Measurements from ENCODE around the gene ISM1.

ISM1 gene

DNA sequence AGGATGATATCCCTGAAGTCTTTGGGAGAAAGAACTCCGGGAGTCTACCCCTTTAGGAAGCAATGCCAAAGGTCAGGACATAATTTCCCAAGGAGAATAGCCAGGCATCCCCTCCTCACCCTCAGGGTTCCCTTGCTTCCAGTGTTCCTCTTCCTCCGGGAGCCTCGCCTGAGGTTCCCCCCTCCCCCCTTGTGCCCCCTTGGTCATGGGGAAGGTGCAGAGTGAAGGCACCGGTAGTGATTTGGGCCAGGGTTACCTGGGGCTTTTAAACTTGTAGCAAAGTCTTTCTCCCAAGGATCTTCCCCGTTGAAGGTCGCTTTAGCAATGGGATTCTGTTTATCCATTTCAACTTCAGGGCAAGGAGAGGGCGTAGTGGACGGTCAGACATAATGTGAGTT is 1.2 kb downstream of the ISM1 start:
- DNase-seq (ENCODE audit: extremely low read depth, low read depth), result no peak
- TF ChIP-seq, protein P1, sequence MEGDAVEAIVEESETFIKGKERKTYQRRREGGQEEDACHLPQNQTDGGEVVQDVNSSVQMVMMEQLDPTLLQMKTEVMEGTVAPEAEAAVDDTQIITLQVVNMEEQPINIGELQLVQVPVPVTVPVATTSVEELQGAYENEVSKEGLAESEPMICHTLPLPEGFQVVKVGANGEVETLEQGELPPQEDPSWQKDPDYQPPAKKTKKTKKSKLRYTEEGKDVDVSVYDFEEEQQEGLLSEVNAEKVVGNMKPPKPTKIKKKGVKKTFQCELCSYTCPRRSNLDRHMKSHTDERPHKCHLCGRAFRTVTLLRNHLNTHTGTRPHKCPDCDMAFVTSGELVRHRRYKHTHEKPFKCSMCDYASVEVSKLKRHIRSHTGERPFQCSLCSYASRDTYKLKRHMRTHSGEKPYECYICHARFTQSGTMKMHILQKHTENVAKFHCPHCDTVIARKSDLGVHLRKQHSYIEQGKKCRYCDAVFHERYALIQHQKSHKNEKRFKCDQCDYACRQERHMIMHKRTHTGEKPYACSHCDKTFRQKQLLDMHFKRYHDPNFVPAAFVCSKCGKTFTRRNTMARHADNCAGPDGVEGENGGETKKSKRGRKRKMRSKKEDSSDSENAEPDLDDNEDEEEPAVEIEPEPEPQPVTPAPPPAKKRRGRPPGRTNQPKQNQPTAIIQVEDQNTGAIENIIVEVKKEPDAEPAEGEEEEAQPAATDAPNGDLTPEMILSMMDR (IDR thresholded peaks at IDR 0.05; ENCODE audit: low read depth, low read length), result no peak

DNA sequence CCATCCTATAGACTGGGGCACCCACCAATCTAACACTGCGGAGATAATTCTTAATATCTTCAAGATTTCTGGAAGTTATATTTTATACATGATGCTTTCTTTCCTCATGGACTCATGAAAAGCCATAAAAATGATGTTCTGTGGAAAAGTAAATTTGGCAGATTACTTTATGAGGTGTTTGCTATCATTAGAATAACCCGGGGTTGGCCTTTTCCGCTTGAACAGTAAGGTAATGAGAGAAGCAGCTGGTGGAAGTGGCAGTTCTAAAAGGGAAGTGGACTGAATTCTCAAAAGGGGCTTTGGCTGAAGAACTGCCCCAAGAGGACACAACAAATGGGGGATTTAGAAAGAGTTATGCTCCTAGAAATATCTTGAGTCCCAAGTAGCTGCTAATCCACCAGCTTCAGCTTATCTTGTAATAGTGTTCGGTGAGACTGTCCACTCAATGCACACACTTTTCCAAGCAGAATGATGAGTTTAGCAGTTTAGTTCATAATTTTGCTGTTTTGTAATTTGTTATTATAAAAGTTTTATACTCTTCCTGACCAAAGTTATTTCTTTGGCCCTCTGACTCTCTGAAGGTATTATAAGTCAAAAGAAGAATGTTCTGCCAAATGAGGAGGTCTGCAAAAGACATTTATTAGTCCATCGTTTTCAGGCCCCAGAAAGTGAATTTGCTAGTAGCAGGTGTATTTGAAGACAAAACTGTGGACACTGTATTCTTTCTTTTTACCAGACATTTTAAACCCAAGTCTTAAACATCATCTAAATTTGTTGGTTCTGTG is 2.9 kb downstream of the ISM1 start:
- TF ChIP-seq, protein P1 (IDR thresholded peaks at IDR 0.05; ENCODE audit: low read depth, low read length), result no peak
- DNase-seq (ENCODE audit: extremely low read depth, low read depth), result no peak

DNA sequence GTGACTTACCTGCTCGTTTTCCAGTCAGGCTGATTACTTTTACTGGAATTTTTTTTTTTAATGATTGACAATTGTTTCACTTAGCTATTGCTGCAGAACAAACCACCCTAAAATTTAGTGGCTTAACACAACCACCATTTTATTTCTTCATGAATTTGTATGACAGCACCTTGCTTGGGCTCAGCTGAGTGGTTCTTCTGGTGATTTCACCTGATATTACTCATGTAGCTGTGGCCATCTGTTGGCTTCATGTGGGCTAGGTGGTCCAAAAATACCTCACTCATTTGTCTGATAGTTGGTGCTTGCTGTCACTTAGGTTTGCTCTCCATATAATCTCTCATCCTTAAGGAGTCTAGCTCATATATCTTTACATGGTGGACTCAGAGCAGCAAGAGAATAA is 5.3 kb downstream of the ISM1 start:
- TF ChIP-seq, protein P1 (IDR thresholded peaks at IDR 0.05; ENCODE audit: low read depth, low read length), result no peak

DNA sequence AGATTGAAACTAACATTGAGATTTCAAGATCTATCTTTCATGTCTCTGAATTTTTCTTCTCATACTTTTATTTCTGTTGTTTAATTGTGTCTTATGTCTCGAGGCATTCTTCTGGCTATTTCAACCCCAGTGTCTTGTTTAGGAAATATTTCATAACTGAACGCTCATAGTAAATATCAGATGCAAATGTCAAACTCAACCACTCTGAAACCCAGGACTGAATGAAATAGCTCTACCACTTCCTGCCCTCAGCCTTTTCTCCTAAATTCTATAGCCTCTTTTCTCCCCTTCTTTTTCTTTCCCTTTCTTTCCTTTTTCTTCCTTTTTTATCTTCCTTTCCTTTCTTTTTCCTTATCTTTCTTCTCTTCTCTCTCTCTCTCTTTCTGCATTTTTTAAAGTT is 7.7 kb downstream of the ISM1 start:
- DNase-seq (ENCODE audit: extremely low read depth, low read depth), result no peak
- TF ChIP-seq, protein P1 (IDR thresholded peaks at IDR 0.05; ENCODE audit: low read depth, low read length), result no peak

More for the DNA sequence above, 5.3 kb downstream of the ISM1 start:
- no peak for DNase-seq (ENCODE audit: extremely low read depth, low read depth)

DNA sequence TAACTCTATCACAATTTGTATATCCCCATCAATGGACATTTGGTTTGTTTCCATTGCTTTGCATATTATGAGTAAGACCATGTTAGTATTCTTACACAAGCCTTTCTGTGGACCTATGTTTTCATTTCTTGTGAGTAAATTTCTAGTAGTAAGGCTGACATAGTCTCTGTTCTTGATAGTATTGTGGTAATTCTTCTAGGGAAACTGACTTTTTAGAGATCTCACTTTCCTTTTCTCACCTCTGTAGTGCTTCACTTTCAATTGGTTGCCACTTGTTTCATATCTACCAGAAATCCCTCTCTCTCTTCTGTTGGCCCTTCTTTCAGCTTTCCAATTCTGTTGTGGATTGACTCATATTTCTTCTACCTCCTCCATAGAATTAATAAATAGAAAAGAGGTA is 8.5 kb downstream of the ISM1 start:
- DNase-seq (ENCODE audit: extremely low read depth, low read depth), result no peak

DNA sequence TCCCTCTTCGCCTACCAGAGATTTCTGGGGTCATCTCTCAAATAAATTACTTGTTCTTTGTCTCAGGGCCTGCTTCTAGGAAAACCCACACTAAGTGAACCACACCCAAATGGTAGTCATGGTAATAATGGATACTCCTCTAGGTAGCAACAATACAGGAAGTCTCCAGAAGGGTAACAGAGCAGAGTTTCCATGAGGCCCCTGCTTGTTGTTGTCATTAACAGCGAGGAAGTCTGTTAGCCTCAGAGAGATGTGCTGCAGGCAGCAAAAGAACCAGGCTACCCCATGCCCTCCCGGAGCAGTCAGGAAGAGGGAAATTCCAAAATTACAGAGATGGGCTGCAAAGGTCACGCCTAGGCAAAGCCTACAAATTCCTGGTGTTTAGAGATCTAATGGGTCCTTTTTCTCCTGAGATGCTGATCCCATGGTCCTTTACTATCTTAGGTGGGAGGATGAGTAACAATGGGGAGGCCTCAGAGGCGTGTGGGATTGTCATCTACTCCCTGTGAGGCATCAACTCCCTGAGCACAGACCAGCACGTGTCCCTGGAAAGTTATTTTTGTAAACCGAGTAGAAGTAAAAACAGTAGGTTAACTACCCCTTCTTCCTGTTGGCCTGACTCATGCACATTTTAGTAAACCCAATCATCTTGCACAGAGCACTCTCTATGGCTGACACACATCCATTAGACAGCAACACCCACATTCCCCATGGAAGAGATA is 10.1 kb downstream of the ISM1 start:
- TF ChIP-seq, protein P1 (IDR thresholded peaks at IDR 0.05; ENCODE audit: low read depth, low read length), result no peak
- DNase-seq (ENCODE audit: extremely low read depth, low read depth), result no peak

More for the DNA sequence above, 8.5 kb downstream of the ISM1 start:
- TF ChIP-seq, protein P1 (IDR thresholded peaks at IDR 0.05; ENCODE audit: low read depth, low read length), result no peak

DNA sequence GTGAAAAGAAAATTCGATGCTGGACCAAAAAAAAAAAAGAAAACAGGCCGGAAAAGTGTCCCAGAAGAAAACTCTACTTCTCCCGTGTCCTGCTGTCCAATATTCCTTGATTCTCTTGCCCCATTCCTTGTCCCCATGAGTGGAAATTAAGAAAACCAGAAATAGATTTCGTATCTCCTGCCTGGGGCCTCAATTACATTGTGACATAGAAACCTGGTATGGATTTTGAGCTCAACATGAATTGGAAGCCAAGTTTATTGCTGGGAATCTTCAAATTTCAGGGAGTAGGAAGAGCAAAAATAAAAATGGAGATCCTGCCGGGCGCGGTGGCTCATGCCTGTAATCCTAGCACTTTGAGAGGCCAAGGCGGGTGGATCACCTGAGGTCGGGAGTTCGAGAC is 11.9 kb downstream of the ISM1 start:
- no peak for DNase-seq (ENCODE audit: extremely low read depth, low read depth)
- TF ChIP-seq, protein P1 (IDR thresholded peaks at IDR 0.05; ENCODE audit: low read depth, low read length), result no peak

Data from AG09319 (cell line).